GM06990 (cell line): ENCODE results near the gene COQ7.
A peak's percentile ranks its signal among the peaks of the same experiment; 100 is the strongest.

Experiments used
- DNase-seq: peaks from one replicate; pipeline ENCODE4 v3.0.0-alpha.2; 2011; ENCODE audit not compliant: insufficient read length; ENCODE audit errors: extremely low read depth
- H3K27me3 ChIP-seq: replicated peaks from 2 replicates; pipeline ENCODE4 v1.6.0; 2011; ENCODE audit warnings: low read length; ENCODE audit not compliant: control insufficient read depth, insufficient read depth
- H3K36me3 ChIP-seq: 2 replicates; pipeline ENCODE4 v1.5.1; 2011; ENCODE audit warnings: low read length; ENCODE audit not compliant: control insufficient read depth, insufficient read depth
- H3K4me3 ChIP-seq: replicated peaks from 2 replicates; pipeline ENCODE4 v1.5.1; 2011; ENCODE audit warnings: low read depth, mild to moderate bottlenecking, control low read depth, low read length
- CTCF ChIP-seq: IDR thresholded peaks from 2 replicates; pipeline ENCODE4 v1.5.1; 2011; ENCODE audit warnings: low read length, control low read depth, mild to moderate bottlenecking, inconsistent platforms; ENCODE audit not compliant: insufficient read depth, poor library complexity, severe bottlenecking

Gene COQ7

GRCh38 chr16:19067349-19068236 lies at the start of gene COQ7:
COQ7 (plus strand) TSS chr16:19067614; CDS start chr16:19067665, 51 bp downstream.
- no peak for TF ChIP-seq CTCF
- Histone ChIP-seq H3K4me3 (peak within 1 kb of the TSS; percentile 78), H3K36me3 (no peaks in the 10 kb centered on the region), H3K27me3 (no peaks in the 10 kb centered on the region)
- DNase-seq, result peak; percentile 99

GRCh38 chr16:19020689-19021088 lies 46.7 kb upstream of the COQ7 start:
- no peak overlapping the region for H3K4me3 ChIP-seq
- no peaks in the 10 kb centered on the region for H3K36me3 ChIP-seq
- no peak for DNase-seq
- H3K27me3 ChIP-seq, result no peaks in the 10 kb centered on the region
- no peak for TF ChIP-seq CTCF

GRCh38 chr16:19021747-19022146 lies 45.7 kb upstream of the COQ7 start:
- TF ChIP-seq CTCF, result no peak
- no peak for DNase-seq
- no peaks in the 10 kb centered on the region for H3K36me3 ChIP-seq
- H3K4me3 ChIP-seq, result no peak overlapping the region
- no peaks in the 10 kb centered on the region for H3K27me3 ChIP-seq

GRCh38 chr16:19027416-19027815 lies 40.0 kb upstream of the COQ7 start:
- Histone ChIP-seq H3K4me3 (no peak overlapping the region), H3K36me3 (no peaks in the 10 kb centered on the region), H3K27me3 (no peaks in the 10 kb centered on the region)
- TF ChIP-seq CTCF, result no peak
- no peak for DNase-seq

- no peak overlapping the region for H3K4me3 ChIP-seq
- no peaks in the 10 kb centered on the region for H3K27me3 ChIP-seq
- no peak for TF ChIP-seq CTCF
- DNase-seq, result no peak
- H3K36me3 ChIP-seq, result no peaks in the 10 kb centered on the region
Observed at GRCh38 chr16:19029980-19030379, 37.4 kb upstream of the COQ7 start.

GRCh38 chr16:19031738-19032137 lies 35.7 kb upstream of the COQ7 start:
- Histone ChIP-seq H3K27me3 (no peaks in the 10 kb centered on the region), H3K4me3 (no peak overlapping the region), H3K36me3 (no peaks in the 10 kb centered on the region)
- DNase-seq, result no peak
- no peak for TF ChIP-seq CTCF
